ACC112 (cell line): ENCODE measurements around the gene ARHGAP4.
A peak's percentile ranks its signal among the peaks of the same experiment; 100 is the strongest.

Source experiments
- H2AFZ ChIP-seq: fragments of 200-600 bp; sonication (generic); one replicate; pipeline ENCODE4 v1.6.0; 2017; ENCODE audit warnings: antibody characterized with exemption, low read length; ENCODE audit not compliant: unreplicated experiment
- H3K27ac ChIP-seq: fragments of 200-600 bp; sonication (generic); 2 replicates; pipeline ENCODE4 v1.5.1; 2014; ENCODE audit warnings: low read depth, mild to moderate bottlenecking, antibody characterized with exemption, low read length, moderate library complexity
- H3K27me3 ChIP-seq: fragments of 200-600 bp; sonication (generic); 2 replicates; pipeline ENCODE4 v1.6.1; 2014; ENCODE audit warnings: mild to moderate bottlenecking, antibody characterized with exemption, low read length, moderate library complexity, mixed read lengths; ENCODE audit not compliant: insufficient read depth
- H3K36me3 ChIP-seq: fragments of 200-600 bp; sonication (generic); 2 replicates; pipeline ENCODE4 v1.6.1; 2016; ENCODE audit warnings: mild to moderate bottlenecking, antibody characterized with exemption, low read length, moderate library complexity, mixed read lengths; ENCODE audit not compliant: insufficient read depth
- H3K4me1 ChIP-seq: fragments of 200-600 bp; sonication (generic); one replicate; pipeline ENCODE4 v1.6.1; 2016; ENCODE audit warnings: low read length, mixed read lengths; ENCODE audit not compliant: insufficient read depth, unreplicated experiment, control insufficient read depth
- H3K4me3 ChIP-seq: fragments of 200-600 bp; sonication (generic); 2 replicates; pipeline ENCODE4 v1.5.1; 2014; ENCODE audit warnings: mild to moderate bottlenecking, low read depth, low read length
- H3K79me2 ChIP-seq: fragments of 200-600 bp; sonication (generic); one replicate; pipeline ENCODE4 v1.6.0; 2016; ENCODE audit warnings: low read length; ENCODE audit not compliant: control insufficient read depth, unreplicated experiment, insufficient read depth

Gene ARHGAP4

DNA sequence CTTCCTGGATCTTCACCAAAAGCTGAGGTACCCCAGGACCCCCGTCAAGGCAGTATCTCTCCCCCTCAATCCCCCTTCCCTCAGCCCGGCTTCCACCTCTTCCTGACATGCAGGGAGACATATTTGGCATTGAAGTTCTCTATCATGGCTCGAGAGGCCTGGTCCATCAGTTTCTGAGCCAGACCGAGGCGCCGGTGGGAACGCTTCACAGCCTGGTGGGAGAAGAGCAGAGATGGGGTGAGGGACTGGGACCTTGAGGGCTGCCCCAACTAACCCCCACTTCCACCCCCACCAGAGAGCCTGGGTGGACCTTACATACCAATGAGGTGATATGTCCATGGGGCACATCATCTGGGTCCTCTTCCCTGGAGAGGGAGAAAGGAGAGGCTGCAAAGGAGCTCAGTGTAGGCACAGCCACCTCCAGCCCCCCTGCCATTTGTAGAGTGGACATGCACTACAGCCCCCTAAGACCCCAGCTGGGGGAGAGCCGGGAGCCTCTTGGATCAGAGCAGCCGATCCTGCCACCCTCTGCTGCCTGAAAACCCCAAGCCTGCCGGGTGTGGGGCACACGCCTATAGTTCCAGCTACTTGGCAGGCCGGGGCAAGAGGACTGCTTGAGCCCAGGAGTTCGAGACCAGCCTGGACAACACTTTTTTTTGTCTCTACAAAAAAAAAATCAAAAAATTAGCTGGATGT, 6.3 kb upstream of the ARHGAP4 start:
- Histone ChIP-seq H3K4me1 (peaks cover 3% of the 10 kb centered on the region), H3K36me3 (no peaks in the 10 kb centered on the region), H3K27ac (no peak overlapping the region), H3K27me3 (no peaks in the 10 kb centered on the region), H3K79me2 (peaks cover 16% of the 10 kb centered on the region), H2AFZ (no peak overlapping the region), H3K4me3 (no peak overlapping the region)

DNA sequence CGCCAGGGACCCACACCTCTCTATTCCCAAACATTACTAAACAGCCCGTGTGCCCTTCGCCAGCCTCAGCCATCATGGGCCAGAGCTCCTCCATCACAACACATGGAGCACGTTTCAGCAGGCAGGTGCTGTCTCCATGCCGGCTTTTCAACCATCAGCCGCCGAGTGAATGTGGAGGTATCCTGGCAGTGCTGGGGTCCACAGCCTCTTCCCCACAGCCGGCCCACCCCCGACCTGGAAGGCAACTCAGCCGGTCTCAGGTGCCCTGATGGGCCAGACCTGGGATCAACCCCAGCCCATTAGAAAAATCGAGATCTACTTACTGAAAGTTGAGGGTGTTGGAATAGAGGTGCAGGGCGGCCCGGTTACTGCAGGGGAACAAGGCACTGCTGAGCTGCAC, 5.7 kb upstream of the ARHGAP4 start:
- no peak overlapping the region for H2AFZ ChIP-seq
- H3K36me3 ChIP-seq, result no peaks in the 10 kb centered on the region
- H3K4me1 ChIP-seq, result peaks cover 8% of the 10 kb centered on the region
- H3K27me3 ChIP-seq, result no peaks in the 10 kb centered on the region
- H3K79me2 ChIP-seq, result peaks cover 16% of the 10 kb centered on the region
- no peak overlapping the region for H3K27ac ChIP-seq
- H3K4me3 ChIP-seq, result no peak overlapping the region

- Histone ChIP-seq H3K27ac (no peak overlapping the region), H3K4me3 (no peak overlapping the region), H3K27me3 (no peaks in the 10 kb centered on the region), H3K36me3 (no peaks in the 10 kb centered on the region), H2AFZ (no peak overlapping the region), H3K4me1 (peaks cover 12% of the 10 kb centered on the region), H3K79me2 (peaks cover 16% of the 10 kb centered on the region)
These were observed 5.1 kb upstream of the ARHGAP4 start for GRCh38 chrX:153931151-153931550.

- Histone ChIP-seq H3K36me3 (no peaks in the 10 kb centered on the region), H3K27ac (no peak overlapping the region), H3K27me3 (no peaks in the 10 kb centered on the region), H3K4me3 (no peak overlapping the region), H2AFZ (no peak overlapping the region), H3K79me2 (peaks cover 16% of the 10 kb centered on the region), H3K4me1 (peaks cover 12% of the 10 kb centered on the region)
These were observed 4.2 kb upstream of the ARHGAP4 start for GRCh38 chrX:153930011-153930910.

- Histone ChIP-seq H2AFZ (no peak overlapping the region), H3K27ac (0 out of 2 replicates have a peak overlapping the region, but pooled peaks have one; percentile 1), H3K4me3 (no peak overlapping the region), H3K4me1 (peaks cover 12% of the 10 kb centered on the region), H3K27me3 (no peaks in the 10 kb centered on the region), H3K36me3 (no peaks in the 10 kb centered on the region), H3K79me2 (peaks cover 14% of the 10 kb centered on the region)
These were observed 3.5 kb upstream of the ARHGAP4 start for GRCh38 chrX:153929576-153929975.

DNA sequence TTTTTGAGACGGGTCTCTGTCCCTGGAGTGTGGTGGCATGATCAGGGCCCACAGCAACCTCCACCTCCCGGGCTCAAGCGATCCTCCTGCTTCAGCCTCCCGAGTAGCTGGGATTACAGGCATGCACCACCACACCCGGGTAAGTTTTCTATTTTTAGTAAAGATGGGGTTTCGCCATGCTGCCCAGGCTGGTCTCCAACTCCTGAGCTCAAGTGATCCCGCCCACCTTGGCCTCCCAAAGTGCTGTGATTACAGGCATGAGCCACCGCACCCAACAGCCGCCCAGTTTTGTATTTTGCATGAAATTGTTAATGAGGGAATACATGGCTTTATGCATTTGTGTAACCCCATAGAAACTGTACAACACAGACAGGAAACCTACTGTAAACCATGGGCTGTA, 2.8 kb upstream of the ARHGAP4 start:
- Histone ChIP-seq H2AFZ (no peak overlapping the region), H3K4me1 (peaks cover 12% of the 10 kb centered on the region), H3K4me3 (no peak overlapping the region), H3K79me2 (peaks cover 8% of the 10 kb centered on the region), H3K36me3 (no peaks in the 10 kb centered on the region), H3K27me3 (no peaks in the 10 kb centered on the region), H3K27ac (0 out of 2 replicates have a peak overlapping the region, but pooled peaks have one; percentile 1)

GRCh38 chrX:153927922-153928760, 2.1 kb upstream of the ARHGAP4 start:
- peaks cover 5% of the 10 kb centered on the region for H3K79me2 ChIP-seq
- no peak overlapping the region for H2AFZ ChIP-seq
- no peaks in the 10 kb centered on the region for H3K27me3 ChIP-seq
- H3K4me3 ChIP-seq, result peak overlapping the region; percentile 84
- no peaks in the 10 kb centered on the region for H3K36me3 ChIP-seq
- peaks cover 12% of the 10 kb centered on the region for H3K4me1 ChIP-seq
- peak overlapping the region; percentile 84 for H3K27ac ChIP-seq

GRCh38 chrX:153927672-153927921, 1.5 kb upstream of the ARHGAP4 start:
- no peak overlapping the region for H2AFZ ChIP-seq
- no peaks in the 10 kb centered on the region for H3K27me3 ChIP-seq

GRCh38 chrX:153926858-153927671, 1.0 kb upstream of the ARHGAP4 start:
- Histone ChIP-seq H3K27ac (peak overlapping the region; percentile 84), H3K36me3 (no peaks in the 10 kb centered on the region), H3K79me2 (no peaks in the 10 kb centered on the region), H3K4me1 (peaks cover 9% of the 10 kb centered on the region), H3K4me3 (peak overlapping the region; percentile 84), H3K27me3 (no peaks in the 10 kb centered on the region), H2AFZ (no peak overlapping the region)

More at GRCh38 chrX:153927672-153927921, 1.5 kb upstream of the ARHGAP4 start:
- peak overlapping the region; percentile 84 for H3K27ac ChIP-seq
- H3K4me3 ChIP-seq, result peak overlapping the region; percentile 84
- no peaks in the 10 kb centered on the region for H3K36me3 ChIP-seq
- peaks cover 9% of the 10 kb centered on the region for H3K4me1 ChIP-seq
- no peaks in the 10 kb centered on the region for H3K79me2 ChIP-seq

- Histone ChIP-seq H3K79me2 (no peaks in the 10 kb centered on the region), H3K27me3 (no peaks in the 10 kb centered on the region), H3K27ac (no peak overlapping the region), H3K4me3 (peak overlapping the region; percentile 84; the same call in 1 of the 2 replicates), H3K4me1 (peaks cover 9% of the 10 kb centered on the region), H3K36me3 (no peaks in the 10 kb centered on the region), H2AFZ (no peak overlapping the region)
These were observed 441 bp upstream of the ARHGAP4 start for GRCh38 chrX:153926552-153926857.
